Glutamatergic neuron (in vitro differentiated cells): Measurements from ENCODE around the gene ELFN1. TPM values are rescaled to one million over a fixed set of nuclear protein-coding genes. Genes with fewer than 3 reads are reported as not detected.

Experiments used
- DNase-seq: peaks from one replicate; pipeline ENCODE4 v3.0.0; 2022
- H3K27ac Mint-ChIP-seq: one replicate; pipeline ENCODE4 v1.8.0; 2020; ENCODE audit warnings: mild to moderate bottlenecking, mixed read lengths, inconsistent platforms; ENCODE audit not compliant: unreplicated experiment
- H3K27me3 Mint-ChIP-seq: one replicate; pipeline ENCODE4 v1.8.0; 2020; ENCODE audit warnings: mild to moderate bottlenecking, moderate library complexity, mixed read lengths, inconsistent platforms; ENCODE audit not compliant: unreplicated experiment
- H3K36me3 Mint-ChIP-seq: one replicate; pipeline ENCODE4 v1.8.0; 2020; ENCODE audit warnings: mild to moderate bottlenecking, mixed read lengths, inconsistent platforms; ENCODE audit not compliant: unreplicated experiment
- H3K4me1 Mint-ChIP-seq: one replicate; pipeline ENCODE4 v1.8.0; 2020; ENCODE audit warnings: mild to moderate bottlenecking, low read depth, mixed read lengths, inconsistent platforms; ENCODE audit not compliant: unreplicated experiment
- H3K4me3 Mint-ChIP-seq: one replicate; pipeline ENCODE4 v1.8.0; 2020; ENCODE audit warnings: mild to moderate bottlenecking, mixed read lengths, inconsistent platforms; ENCODE audit not compliant: unreplicated experiment
- H3K9me3 Mint-ChIP-seq: one replicate; pipeline ENCODE4 v1.8.0; 2020; ENCODE audit warnings: mild to moderate bottlenecking, moderate library complexity, mixed read lengths, inconsistent platforms; ENCODE audit not compliant: unreplicated experiment
- CTCF ChIP-seq: fragments of 200-600 bp; sonication (generic); IDR thresholded peaks from one replicate; pipeline ENCODE4 v1.5.0; 2021; ENCODE audit not compliant: partially characterized antibody, unreplicated experiment
- total RNA-seq: library from RNA; stranded (reverse); fragmentation: NEBNext Ultra II Directional; extraction: Animal tissue kit (Norgen Biotek cat#: 25700); gene quantifications from one replicate; pipeline ENCODE4 v1.2.1, GENCODE V29; 2021; ENCODE audit not compliant: unreplicated experiment

The ELFN1 gene
- total RNA-seq, 1 donor from 2014 or later, result 40.0 TPM

- TF ChIP-seq CTCF, result no peak
- no peak for DNase-seq
- Mint-ChIP-seq H3K27ac (peak overlapping the region; percentile 91), H3K9me3 (peaks cover 23% of the 10 kb centered on the region), H3K4me3 (no peak overlapping the region), H3K27me3 (peaks cover 18% of the 10 kb centered on the region), H3K4me1 (peaks cover 30% of the 10 kb centered on the region), H3K36me3 (peaks cover 8% of the 10 kb centered on the region)
Measured at GRCh38 chr7:1714583-1715330, 44.7 kb downstream of the ELFN1 start.

- peak overlapping the region; percentile 38 for H3K27ac Mint-ChIP-seq
Measured at GRCh38 chr7:1715331-1715625, 45.2 kb downstream of the ELFN1 start.

GRCh38 chr7:1715671-1716074 lies 45.6 kb downstream of the ELFN1 start:
- TF ChIP-seq CTCF, result no peak
- H3K27me3 Mint-ChIP-seq, result peaks cover 18% of the 10 kb centered on the region
- H3K4me1 Mint-ChIP-seq, result peaks cover 30% of the 10 kb centered on the region
- peaks cover 23% of the 10 kb centered on the region for H3K9me3 Mint-ChIP-seq
- H3K36me3 Mint-ChIP-seq, result peaks cover 6% of the 10 kb centered on the region
- H3K27ac Mint-ChIP-seq, result peak overlapping the region; percentile 38
- no peak for DNase-seq
- peak overlapping the region; percentile 42 for H3K4me3 Mint-ChIP-seq

More at GRCh38 chr7:1715331-1715625, 45.2 kb downstream of the ELFN1 start:
- no peak overlapping the region for H3K4me3 Mint-ChIP-seq
- no peak for DNase-seq
- H3K27me3 Mint-ChIP-seq, result peaks cover 18% of the 10 kb centered on the region
- H3K9me3 Mint-ChIP-seq, result peaks cover 23% of the 10 kb centered on the region
- peaks cover 30% of the 10 kb centered on the region for H3K4me1 Mint-ChIP-seq
- H3K36me3 Mint-ChIP-seq, result peaks cover 6% of the 10 kb centered on the region
- TF ChIP-seq CTCF, result no peak

- Mint-ChIP-seq H3K27me3 (peaks cover 16% of the 10 kb centered on the region), H3K36me3 (peaks cover 6% of the 10 kb centered on the region), H3K27ac (no peak overlapping the region), H3K9me3 (peaks cover 21% of the 10 kb centered on the region), H3K4me1 (peaks cover 30% of the 10 kb centered on the region), H3K4me3 (peak overlapping the region; percentile 57)
- TF ChIP-seq CTCF, result no peak
- no peak for DNase-seq
Measured at GRCh38 chr7:1716263-1717094, 46.4 kb downstream of the ELFN1 start.

- peaks cover 6% of the 10 kb centered on the region for H3K36me3 Mint-ChIP-seq
- no peak overlapping the region for H3K27ac Mint-ChIP-seq
- no peak overlapping the region for H3K4me3 Mint-ChIP-seq
- peaks cover 30% of the 10 kb centered on the region for H3K4me1 Mint-ChIP-seq
- DNase-seq, result no peak
- peaks cover 21% of the 10 kb centered on the region for H3K9me3 Mint-ChIP-seq
- peaks cover 15% of the 10 kb centered on the region for H3K27me3 Mint-ChIP-seq
- TF ChIP-seq CTCF, result no peak
Measured at GRCh38 chr7:1717095-1717483, 47.0 kb downstream of the ELFN1 start.
